ENCODE data around the gene RNPS1. TPM values are rescaled to one million over a fixed set of nuclear protein-coding genes. Genes with fewer than 3 reads are reported as not detected.
A peak's percentile ranks its signal among the peaks of the same experiment; 100 is the strongest.

RNPS1 gene
- total and polyA plus RNA-seq, 9 of the 15 experiments (the other 6 are each of a cell fraction or from before 2014, with no cell fraction given): 44.9 to 338 (median 202) TPM

DNA sequence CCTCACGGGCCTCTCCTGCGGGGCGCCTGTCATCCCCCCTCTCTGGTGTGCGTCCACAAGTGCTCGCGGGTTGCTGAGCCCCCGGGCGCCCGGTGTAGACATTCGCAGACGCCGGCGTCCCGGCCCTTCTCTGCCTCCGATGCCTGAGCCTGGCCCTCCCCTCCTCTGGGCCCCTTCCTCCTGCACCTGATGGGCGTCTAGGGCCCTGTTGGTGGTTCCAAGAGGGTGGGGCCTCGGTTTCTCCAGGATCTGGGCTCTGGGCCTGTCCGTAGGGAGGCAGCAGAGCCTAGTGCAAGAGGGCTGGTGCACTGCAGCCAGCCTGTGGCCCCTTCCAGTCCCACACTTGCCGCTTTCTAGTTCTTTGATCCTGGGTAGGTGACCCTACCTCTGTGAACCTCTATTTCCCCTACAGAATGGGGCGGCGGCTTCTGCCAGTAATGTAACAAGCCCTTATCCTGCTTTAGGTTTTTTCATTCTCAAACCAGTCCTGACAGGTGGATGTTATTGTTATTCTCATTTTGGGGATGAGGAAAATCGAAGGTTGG is 43.9 kb downstream of the RNPS1 start (continued):
- TF ChIP-seq, protein P1, sequence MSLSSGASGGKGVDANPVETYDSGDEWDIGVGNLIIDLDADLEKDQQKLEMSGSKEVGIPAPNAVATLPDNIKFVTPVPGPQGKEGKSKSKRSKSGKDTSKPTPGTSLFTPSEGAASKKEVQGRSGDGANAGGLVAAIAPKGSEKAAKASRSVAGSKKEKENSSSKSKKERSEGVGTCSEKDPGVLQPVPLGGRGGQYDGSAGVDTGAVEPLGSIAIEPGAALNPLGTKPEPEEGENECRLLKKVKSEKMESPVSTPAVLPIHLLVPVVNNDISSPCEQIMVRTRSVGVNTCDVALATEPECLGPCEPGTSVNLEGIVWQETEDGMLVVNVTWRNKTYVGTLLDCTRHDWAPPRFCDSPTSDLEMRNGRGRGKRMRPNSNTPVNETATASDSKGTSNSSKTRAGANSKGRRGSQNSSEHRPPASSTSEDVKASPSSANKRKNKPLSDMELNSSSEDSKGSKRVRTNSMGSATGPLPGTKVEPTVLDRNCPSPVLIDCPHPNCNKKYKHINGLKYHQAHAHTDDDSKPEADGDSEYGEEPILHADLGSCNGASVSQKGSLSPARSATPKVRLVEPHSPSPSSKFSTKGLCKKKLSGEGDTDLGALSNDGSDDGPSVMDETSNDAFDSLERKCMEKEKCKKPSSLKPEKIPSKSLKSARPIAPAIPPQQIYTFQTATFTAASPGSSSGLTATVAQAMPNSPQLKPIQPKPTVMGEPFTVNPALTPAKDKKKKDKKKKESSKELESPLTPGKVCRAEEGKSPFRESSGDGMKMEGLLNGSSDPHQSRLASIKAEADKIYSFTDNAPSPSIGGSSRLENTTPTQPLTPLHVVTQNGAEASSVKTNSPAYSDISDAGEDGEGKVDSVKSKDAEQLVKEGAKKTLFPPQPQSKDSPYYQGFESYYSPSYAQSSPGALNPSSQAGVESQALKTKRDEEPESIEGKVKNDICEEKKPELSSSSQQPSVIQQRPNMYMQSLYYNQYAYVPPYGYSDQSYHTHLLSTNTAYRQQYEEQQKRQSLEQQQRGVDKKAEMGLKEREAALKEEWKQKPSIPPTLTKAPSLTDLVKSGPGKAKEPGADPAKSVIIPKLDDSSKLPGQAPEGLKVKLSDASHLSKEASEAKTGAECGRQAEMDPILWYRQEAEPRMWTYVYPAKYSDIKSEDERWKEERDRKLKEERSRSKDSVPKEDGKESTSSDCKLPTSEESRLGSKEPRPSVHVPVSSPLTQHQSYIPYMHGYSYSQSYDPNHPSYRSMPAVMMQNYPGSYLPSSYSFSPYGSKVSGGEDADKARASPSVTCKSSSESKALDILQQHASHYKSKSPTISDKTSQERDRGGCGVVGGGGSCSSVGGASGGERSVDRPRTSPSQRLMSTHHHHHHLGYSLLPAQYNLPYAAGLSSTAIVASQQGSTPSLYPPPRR (CRISPR knock-in tag; IDR thresholded peaks at IDR 0.05; ENCODE audit: borderline replicate concordance): peak; percentile 15; the same call in 1 of the 2 replicates
- TF ChIP-seq, protein P2, sequence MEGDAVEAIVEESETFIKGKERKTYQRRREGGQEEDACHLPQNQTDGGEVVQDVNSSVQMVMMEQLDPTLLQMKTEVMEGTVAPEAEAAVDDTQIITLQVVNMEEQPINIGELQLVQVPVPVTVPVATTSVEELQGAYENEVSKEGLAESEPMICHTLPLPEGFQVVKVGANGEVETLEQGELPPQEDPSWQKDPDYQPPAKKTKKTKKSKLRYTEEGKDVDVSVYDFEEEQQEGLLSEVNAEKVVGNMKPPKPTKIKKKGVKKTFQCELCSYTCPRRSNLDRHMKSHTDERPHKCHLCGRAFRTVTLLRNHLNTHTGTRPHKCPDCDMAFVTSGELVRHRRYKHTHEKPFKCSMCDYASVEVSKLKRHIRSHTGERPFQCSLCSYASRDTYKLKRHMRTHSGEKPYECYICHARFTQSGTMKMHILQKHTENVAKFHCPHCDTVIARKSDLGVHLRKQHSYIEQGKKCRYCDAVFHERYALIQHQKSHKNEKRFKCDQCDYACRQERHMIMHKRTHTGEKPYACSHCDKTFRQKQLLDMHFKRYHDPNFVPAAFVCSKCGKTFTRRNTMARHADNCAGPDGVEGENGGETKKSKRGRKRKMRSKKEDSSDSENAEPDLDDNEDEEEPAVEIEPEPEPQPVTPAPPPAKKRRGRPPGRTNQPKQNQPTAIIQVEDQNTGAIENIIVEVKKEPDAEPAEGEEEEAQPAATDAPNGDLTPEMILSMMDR (IDR thresholded peaks at IDR 0.05 in 2 of 3, conservative IDR thresholded peaks at IDR 0.05 in 1 of 3; ENCODE audit: insufficient read depth in 2 of 3, low read depth in 1 of 3, low read length in 3 of 3): peak in 2 of 3 experiments; percentile 40 to 41; a peak in 3 of 6 replicates
- TF ChIP-seq MAFK (IDR thresholded peaks at IDR 0.05; ENCODE audit: low read length) (no peak), ATF7 (IDR thresholded peaks at IDR 0.05) (no peak), ZNF431 (CRISPR knock-in tag; IDR thresholded peaks at IDR 0.05) (0 out of 2 replicates have a peak, but pooled peaks have one; percentile 8), GABPA (tag; conservative IDR thresholded peaks at IDR 0.05; ENCODE audit: low read depth) (no peak), TOE1 (IDR thresholded peaks at IDR 0.05; ENCODE audit: borderline replicate concordance) (no peak), TOE1 (CRISPR knock-in tag; IDR thresholded peaks at IDR 0.05; ENCODE audit: borderline replicate concordance, low read depth) (0 out of 2 replicates have a peak, but pooled peaks have one; percentile 29), ZNF197 (CRISPR knock-in tag; IDR thresholded peaks at IDR 0.05; ENCODE audit: low read depth) (no peak), HMGN3 (IDR thresholded peaks at IDR 0.05; ENCODE audit: borderline replicate concordance, extremely low read depth, insufficient read length, low read depth, low read length) (no peak), JUNB (CRISPR knock-in tag; conservative IDR thresholded peaks at IDR 0.05) (no peak), SMAD4 (CRISPR knock-in tag; conservative IDR thresholded peaks at IDR 0.05) (peak; percentile 46; the same call in 1 of the 2 replicates), NONO (IDR thresholded peaks at IDR 0.05; ENCODE audit: low read depth in 2 of 2, low read length in 1 of 2) (no peak), SMARCA5 (IDR thresholded peaks at IDR 0.05) (peak; percentile 73; the same call in 1 of the 2 replicates), CBFB (CRISPR knock-in tag; IDR thresholded peaks at IDR 0.05) (no peak)
- TF ChIP-seq, protein P3, sequence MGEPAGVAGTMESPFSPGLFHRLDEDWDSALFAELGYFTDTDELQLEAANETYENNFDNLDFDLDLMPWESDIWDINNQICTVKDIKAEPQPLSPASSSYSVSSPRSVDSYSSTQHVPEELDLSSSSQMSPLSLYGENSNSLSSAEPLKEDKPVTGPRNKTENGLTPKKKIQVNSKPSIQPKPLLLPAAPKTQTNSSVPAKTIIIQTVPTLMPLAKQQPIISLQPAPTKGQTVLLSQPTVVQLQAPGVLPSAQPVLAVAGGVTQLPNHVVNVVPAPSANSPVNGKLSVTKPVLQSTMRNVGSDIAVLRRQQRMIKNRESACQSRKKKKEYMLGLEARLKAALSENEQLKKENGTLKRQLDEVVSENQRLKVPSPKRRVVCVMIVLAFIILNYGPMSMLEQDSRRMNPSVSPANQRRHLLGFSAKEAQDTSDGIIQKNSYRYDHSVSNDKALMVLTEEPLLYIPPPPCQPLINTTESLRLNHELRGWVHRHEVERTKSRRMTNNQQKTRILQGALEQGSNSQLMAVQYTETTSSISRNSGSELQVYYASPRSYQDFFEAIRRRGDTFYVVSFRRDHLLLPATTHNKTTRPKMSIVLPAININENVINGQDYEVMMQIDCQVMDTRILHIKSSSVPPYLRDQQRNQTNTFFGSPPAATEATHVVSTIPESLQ (CRISPR knock-in tag; IDR thresholded peaks at IDR 0.05): no peak
- TF ChIP-seq, protein P4, sequence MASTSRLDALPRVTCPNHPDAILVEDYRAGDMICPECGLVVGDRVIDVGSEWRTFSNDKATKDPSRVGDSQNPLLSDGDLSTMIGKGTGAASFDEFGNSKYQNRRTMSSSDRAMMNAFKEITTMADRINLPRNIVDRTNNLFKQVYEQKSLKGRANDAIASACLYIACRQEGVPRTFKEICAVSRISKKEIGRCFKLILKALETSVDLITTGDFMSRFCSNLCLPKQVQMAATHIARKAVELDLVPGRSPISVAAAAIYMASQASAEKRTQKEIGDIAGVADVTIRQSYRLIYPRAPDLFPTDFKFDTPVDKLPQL (IDR thresholded peaks at IDR 0.05; ENCODE audit: extremely low read depth, insufficient read length): no peak

All from K562 (cell line).